Skeletal muscle tissue (tissue), 4 donors: Measurements from ENCODE around the gene CASTOR2. TPM values are rescaled to one million over a fixed set of nuclear protein-coding genes. Genes with fewer than 3 reads are reported as not detected.
"Not testable (repeated sequence)": the region's sequence is repeated elsewhere in the genome, so short reads cannot be mapped to it uniquely, and the experiment has no call there.

Experiments
- H3K27ac ChIP-seq: one replicate; pipeline ENCODE4 v1.7.0; 2013; ENCODE audit warnings: mild to moderate bottlenecking, low read depth, low read length, inconsistent platforms
- H3K27me3 ChIP-seq, 3 donors: one replicate each; pipeline ENCODE4 v1.7.0; 2013; ENCODE audit warnings: low read length in 3 of 3; ENCODE audit not compliant: control insufficient read depth in 3 of 3, insufficient read depth in 3 of 3
- H3K36me3 ChIP-seq, 3 donors: one replicate each; pipeline ENCODE4 v1.7.0; 2013; ENCODE audit warnings: low read length in 3 of 3; ENCODE audit not compliant: control insufficient read depth in 3 of 3, insufficient read depth in 3 of 3
- H3K4me1 ChIP-seq, 3 donors: one replicate each; pipeline ENCODE4 v1.7.0; 2013; ENCODE audit warnings: low read length in 3 of 3, mild to moderate bottlenecking in 3 of 3; ENCODE audit not compliant: control insufficient read depth in 3 of 3, insufficient read depth in 3 of 3
- H3K4me3 ChIP-seq, 3 donors: one replicate each; pipeline ENCODE4 v1.7.0; 2013; ENCODE audit warnings: low read length in 3 of 3
- H3K9ac ChIP-seq, 3 donors: one replicate each; pipeline ENCODE4 v1.7.0; 2013; ENCODE audit warnings: low read length in 3 of 3, mild to moderate bottlenecking in 3 of 3, moderate library complexity in 2 of 3, low read depth in 1 of 3
- H3K9me3 ChIP-seq, 3 donors: one replicate each; pipeline ENCODE4 v1.7.0; 2013; ENCODE audit warnings: low read length in 3 of 3; ENCODE audit not compliant: control insufficient read depth in 3 of 3
- total RNA-seq: library from RNA; depleted of rRNA; stranded (reverse); fragments of >200 nt; gene quantifications from one replicate; pipeline ENCODE4 v1.2.3, GENCODE V29; 2014
- donor health status: Osteomylitis.

The CASTOR2 gene
- total RNA-seq, 1 donor from 2014 or later, result 15.1 TPM

DNA sequence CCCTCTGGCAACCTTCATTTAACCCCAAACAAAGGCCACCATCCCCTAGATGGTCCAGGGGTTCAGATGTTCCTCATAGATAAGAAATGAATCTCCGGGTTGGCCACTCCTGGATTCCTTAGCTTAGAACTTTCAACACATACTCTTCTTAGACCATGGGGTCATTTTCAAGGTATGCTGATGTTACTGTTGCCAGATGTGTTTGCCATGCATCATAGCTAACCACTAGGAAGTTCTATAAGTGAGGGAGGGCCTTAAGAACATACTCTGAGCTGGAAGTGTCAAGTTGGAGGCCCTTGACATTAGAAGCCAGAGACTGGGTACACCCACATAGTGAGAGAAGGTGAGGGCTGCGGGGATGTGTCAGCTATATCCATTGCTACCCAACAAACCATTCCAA is 6.2 kb upstream of the CASTOR2 start:
- not testable (repeated sequence) for H3K9me3 ChIP-seq, H3K27ac ChIP-seq, H3K9ac ChIP-seq, H3K4me1 ChIP-seq, H3K27me3 ChIP-seq, H3K36me3 ChIP-seq, H3K4me3 ChIP-seq

DNA sequence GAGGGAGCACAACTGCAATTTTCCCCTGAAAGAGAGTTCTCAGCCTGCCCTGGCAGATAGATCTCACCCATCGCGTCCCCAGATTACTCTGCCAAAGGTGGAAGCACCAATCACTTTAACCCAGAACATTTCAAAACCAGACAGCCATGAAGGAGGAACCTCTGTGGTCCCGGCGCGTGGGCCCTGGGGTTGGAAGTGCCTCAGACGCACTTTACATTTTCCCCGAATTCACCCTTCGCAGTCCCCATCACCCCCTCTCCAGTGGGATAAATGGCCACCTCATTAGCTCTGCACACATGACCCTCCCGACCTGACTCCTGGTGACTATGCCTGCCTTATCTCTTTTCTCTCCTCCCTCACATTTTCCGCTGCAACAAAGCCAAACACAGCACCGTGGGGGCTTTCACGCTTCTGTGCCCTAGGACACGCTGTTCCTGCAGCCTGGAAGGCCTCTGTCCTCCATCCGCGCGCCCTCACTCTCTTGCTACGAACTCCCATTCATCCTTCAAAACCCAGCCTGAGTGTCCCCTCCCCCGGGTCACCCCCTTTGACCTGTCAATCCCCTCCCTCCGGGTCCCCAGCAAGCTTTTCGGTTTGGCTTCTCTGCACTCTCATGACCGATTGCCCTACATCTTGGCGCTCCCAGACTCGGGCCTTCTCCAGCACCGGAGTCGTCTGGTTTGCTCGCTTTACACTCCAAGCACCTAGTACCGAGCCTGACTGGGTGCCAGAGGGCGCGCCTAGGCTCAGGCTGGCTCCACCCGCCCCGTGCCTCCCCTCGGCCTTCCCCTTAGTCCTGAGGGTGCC is 598 bp upstream of the CASTOR2 start:
- peak overlapping the region in 1 of 3 donors; percentile 40 for H3K9ac ChIP-seq
- H3K9me3 ChIP-seq, H3K27me3 ChIP-seq, H3K4me1 ChIP-seq, H3K27ac ChIP-seq, H3K4me3 ChIP-seq, H3K36me3 ChIP-seq: not testable (repeated sequence)

DNA sequence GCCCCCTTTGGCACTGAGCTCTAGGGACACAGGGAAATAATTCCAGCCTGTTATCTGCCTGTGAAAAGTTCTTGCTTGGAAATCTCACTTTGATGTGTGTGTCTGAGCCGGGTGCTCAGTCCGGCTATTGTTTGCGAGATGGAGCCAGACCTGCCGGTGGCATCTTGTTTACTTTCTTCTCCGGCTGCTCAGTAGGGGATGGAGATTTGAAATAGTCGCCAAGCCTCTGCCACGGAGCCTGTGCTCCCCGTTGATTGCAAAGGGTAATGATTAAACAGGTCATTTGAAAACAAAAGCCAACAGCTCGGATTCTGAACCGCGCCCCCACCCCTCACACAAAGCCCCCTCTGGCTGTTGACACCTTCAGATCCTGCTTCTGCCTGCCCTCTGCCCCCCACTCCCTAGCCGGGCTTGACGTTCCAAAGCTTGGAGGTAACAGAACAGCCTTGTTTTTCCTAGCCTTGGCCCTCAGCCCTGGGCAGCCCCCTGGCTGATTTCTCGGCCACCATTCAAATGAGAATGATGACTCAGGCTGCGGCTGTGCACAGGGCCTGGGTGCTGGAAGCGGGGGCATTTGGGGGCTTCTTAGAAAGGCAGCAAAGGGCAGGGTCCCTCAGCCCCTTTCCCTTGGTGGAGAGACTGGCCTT is 1.8 kb downstream of the CASTOR2 start:
- not testable (repeated sequence) for H3K36me3 ChIP-seq, H3K4me1 ChIP-seq, H3K9me3 ChIP-seq, H3K4me3 ChIP-seq, H3K27ac ChIP-seq, H3K27me3 ChIP-seq, H3K9ac ChIP-seq

DNA sequence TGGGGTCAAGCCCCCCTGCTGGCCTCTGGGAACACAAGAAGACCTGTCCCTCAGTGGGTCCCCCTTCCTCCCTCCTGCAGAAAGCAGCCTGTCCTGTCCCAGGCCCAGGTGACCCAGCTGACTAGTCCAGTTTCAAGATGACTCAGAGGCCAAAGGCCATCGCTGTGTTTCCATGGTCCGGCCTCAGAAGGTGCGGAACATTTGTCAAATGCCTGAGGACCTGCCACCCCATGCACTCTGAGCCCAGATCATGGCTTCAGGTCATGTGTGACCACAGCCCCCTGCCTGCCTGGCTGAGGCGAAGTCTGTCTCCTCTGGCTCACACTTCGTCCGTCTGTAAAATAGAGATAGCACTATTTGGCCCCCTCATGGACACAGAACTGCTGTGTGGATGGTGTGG is 2.4 kb downstream of the CASTOR2 start:
- H3K36me3 ChIP-seq, H3K4me3 ChIP-seq, H3K9ac ChIP-seq, H3K9me3 ChIP-seq, H3K27me3 ChIP-seq, H3K4me1 ChIP-seq, H3K27ac ChIP-seq: not testable (repeated sequence)

DNA sequence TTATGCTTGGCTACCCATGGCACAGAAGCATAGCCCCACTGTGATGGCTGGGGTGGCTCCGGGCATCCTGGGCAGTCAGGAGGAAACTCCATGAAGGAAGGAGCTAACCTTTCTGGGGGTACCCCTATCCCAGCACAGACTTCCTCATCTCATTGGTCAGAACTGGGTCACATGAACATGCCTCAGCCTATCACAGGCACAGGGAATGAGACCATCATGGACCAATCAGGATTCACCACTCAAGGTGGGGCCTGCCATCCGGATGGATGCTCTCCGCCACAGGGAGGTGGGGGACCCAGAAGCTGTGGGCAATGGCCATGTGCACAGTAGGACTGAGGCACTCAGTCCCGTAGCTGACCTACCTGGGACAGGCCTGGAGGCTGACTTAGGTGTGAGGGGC is 6.9 kb downstream of the CASTOR2 start:
- H3K9me3 ChIP-seq, H3K36me3 ChIP-seq, H3K4me3 ChIP-seq, H3K4me1 ChIP-seq, H3K27me3 ChIP-seq, H3K9ac ChIP-seq, H3K27ac ChIP-seq: not testable (repeated sequence)

DNA sequence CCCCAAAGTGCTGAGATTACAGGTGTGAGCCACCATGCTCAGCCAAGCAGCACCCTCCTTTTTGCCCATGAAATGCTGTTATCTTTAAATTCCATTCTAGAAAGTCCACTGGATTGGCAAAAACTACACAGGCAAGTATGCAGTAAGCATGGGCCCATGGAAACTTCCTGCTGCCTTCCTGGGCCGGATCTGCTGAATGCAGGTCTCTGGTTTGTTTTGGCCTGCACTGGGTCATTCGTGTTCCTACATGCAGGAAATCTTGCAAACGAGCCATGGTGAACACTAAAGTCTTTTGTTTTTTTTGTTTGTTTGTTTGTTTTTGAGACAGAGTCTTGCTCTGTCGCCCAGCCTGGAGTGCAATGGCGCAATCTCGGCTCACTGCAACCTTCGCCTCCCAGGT is 7.9 kb downstream of the CASTOR2 start:
- not testable (repeated sequence) for H3K27ac ChIP-seq, H3K9me3 ChIP-seq, H3K4me3 ChIP-seq, H3K27me3 ChIP-seq, H3K4me1 ChIP-seq, H3K9ac ChIP-seq, H3K36me3 ChIP-seq

DNA sequence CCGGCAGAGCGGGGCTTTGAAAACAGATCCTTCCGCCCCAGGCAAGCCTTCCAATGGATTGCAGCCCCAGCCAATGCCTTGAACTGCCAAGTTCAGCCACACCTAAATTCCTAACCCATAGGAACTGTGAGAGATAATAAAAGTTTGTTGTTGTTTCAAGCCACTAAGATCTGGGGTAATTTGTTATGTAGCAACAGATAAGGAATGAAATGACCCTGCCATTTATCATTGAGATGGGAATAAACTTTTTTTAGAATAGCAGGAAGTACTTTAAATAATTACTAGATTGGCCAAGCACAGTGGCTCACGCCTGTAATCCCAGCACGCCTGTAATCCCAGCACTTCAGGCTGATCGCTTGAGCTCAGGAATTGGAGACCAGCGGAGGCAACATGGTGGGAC is 11.5 kb downstream of the CASTOR2 start:
- not testable (repeated sequence) for H3K27ac ChIP-seq, H3K36me3 ChIP-seq, H3K4me3 ChIP-seq, H3K27me3 ChIP-seq, H3K9ac ChIP-seq, H3K9me3 ChIP-seq, H3K4me1 ChIP-seq

DNA sequence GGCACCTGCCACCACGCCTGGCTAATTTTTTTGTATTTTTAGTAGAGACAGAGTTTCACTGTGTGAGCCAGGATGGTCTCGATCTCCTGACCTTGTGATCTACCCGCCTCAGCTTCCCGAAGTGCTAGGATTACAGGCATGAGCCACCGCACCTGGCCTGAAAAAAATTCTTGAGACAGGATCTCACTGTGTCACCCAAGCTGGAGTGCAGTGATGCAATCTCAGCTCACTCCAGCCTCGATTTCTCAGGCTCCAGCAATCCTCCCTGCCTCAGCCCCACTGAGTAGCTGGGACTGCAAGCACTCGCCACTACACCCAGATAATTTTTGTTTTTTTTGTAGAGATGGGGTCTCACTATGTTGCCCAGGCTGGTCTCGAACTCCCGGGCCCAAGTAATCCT is 13.0 kb downstream of the CASTOR2 start:
- H3K27me3 ChIP-seq, H3K4me3 ChIP-seq, H3K36me3 ChIP-seq, H3K9me3 ChIP-seq, H3K4me1 ChIP-seq, H3K27ac ChIP-seq, H3K9ac ChIP-seq: not testable (repeated sequence)

DNA sequence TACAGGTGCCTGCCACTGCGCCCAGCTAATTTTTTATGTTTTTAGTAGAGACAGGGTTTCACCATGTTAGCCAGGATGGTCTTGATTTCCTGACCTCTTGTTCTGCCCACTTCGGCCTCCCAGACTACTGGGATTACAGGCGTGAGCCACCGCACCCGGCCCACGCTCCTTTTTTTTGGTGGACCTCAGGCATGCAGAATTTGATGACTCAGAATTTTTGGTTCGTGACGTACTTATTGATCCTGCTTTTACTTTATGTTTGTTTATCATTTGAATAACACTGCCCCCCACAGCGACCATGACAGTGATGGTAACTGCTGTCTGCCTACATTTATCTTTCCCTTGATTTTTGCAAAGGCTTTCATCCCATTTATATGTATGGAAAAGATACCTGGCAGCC is 23.9 kb downstream of the CASTOR2 start:
- H3K27ac ChIP-seq, result not testable (repeated sequence)

DNA sequence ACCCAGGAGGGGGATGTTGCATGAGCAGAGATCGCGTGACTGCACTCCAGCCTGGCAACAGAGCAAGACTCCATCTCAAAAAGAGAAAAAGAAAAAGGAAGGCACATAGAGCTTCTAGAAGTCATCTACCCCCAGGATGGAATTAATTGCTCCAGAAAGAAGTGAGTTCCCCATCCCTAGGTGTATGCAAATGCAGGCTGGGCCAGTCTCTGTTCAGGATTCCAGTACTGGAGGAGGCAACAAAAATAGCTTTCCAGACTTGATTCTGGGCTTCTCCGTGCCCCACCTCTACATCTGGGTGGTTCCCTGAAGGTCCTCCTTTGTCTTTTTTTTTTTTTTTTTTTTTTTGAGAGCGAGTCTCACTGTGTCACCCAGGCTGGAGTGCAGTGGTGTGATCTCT is 28.6 kb downstream of the CASTOR2 start:
- Histone ChIP-seq H3K27ac (peak overlapping the region; percentile 92), H3K9ac (peak overlapping the region in 2 of 3 donors; percentile 45 to 60), H3K4me3 (no peak overlapping the region)

More for the DNA sequence above, 23.9 kb downstream of the CASTOR2 start:
- not testable (repeated sequence) for H3K9me3 ChIP-seq, H3K27me3 ChIP-seq, H3K4me3 ChIP-seq, H3K9ac ChIP-seq, H3K36me3 ChIP-seq
- peaks cover 5 to 11% (median 8%) of the 10 kb centered on the region in 3 donors for H3K4me1 ChIP-seq

More for the DNA sequence above, 28.6 kb downstream of the CASTOR2 start:
- Histone ChIP-seq H3K4me1 (peaks cover 27 to 45% (median 36%) of the 10 kb centered on the region in 3 donors), H3K9me3 (no peaks in the 10 kb centered on the region), H3K27me3 (no peaks in the 10 kb centered on the region), H3K36me3 (no peaks in the 10 kb centered on the region)
